ENCODE results near the gene SMIM10L2A. TPM values are rescaled to one million over a fixed set of nuclear protein-coding genes. Genes with fewer than 3 reads are reported as not detected.

SMIM10L2A gene
- total RNA-seq, 2 donors from 2014 or later: 0.14 to 0.63 TPM

DNA sequence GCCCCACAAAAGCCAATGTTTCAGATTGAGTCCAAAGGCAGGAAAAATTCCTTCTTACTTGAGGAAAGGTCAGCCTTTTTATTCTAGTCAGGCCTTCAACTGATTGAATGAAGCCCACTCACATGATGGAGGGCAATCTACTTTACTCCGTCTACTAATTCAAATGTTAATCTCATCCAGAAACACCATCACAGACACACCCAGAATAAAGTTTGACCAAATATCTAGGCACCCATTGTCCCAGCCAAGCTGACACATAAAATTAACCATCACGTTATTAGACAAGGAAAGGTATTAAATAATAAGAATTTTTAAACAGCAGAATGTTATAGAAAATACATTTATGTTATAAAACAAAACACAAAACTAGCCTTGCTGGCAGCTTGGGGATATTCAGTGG is 32.9 kb upstream of the SMIM10L2A start:
- Histone ChIP-seq H3K4me1 (ENCODE audit: control insufficient read depth in 1 of 2, low read depth in 2 of 2) (no peaks in the 10 kb centered on the region), H3K9me3 (no peaks in the 10 kb centered on the region), H3K27ac (no peak overlapping the region), H3K27me3 (replicated peaks; ENCODE audit: insufficient read depth) (no peaks in the 10 kb centered on the region), H3K4me3 (no peak overlapping the region), H3K36me3 (no peaks in the 10 kb centered on the region)
- ATAC-seq (ENCODE audit: insufficient number of reproducible peaks, low FRiP score, low read depth): no peak
- TF ChIP-seq, protein P1, sequence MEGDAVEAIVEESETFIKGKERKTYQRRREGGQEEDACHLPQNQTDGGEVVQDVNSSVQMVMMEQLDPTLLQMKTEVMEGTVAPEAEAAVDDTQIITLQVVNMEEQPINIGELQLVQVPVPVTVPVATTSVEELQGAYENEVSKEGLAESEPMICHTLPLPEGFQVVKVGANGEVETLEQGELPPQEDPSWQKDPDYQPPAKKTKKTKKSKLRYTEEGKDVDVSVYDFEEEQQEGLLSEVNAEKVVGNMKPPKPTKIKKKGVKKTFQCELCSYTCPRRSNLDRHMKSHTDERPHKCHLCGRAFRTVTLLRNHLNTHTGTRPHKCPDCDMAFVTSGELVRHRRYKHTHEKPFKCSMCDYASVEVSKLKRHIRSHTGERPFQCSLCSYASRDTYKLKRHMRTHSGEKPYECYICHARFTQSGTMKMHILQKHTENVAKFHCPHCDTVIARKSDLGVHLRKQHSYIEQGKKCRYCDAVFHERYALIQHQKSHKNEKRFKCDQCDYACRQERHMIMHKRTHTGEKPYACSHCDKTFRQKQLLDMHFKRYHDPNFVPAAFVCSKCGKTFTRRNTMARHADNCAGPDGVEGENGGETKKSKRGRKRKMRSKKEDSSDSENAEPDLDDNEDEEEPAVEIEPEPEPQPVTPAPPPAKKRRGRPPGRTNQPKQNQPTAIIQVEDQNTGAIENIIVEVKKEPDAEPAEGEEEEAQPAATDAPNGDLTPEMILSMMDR (IDR thresholded peaks at IDR 0.05): no peak
- no peak for DNase-seq (ENCODE audit: low spot score)

DNA sequence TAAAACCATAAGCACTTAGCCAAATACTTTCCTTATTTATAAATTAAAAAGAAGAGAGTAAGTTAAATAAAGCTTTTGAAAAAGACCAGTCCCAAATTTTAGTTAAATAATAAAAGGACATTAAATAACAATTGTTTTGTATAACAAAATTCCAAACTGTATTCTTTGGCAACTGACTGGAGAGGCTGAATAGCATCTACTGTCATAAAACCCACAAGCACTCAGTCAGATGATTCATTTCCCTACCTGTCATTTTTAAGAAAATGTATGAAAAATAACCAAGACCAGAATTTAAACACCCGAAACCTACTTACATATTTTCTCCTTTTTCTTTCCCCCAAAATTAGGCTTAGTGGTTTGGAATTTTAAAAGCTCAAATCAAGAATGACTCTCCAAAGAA is 32.5 kb upstream of the SMIM10L2A start:
- Histone ChIP-seq H3K9me3 (no peaks in the 10 kb centered on the region), H3K27ac (no peak overlapping the region), H3K36me3 (no peaks in the 10 kb centered on the region), H3K4me1 (ENCODE audit: control insufficient read depth in 1 of 2, low read depth in 2 of 2) (no peaks in the 10 kb centered on the region), H3K4me3 (no peak overlapping the region), H3K27me3 (replicated peaks; ENCODE audit: insufficient read depth) (no peaks in the 10 kb centered on the region)
- DNase-seq (ENCODE audit: low spot score) (no peak), ATAC-seq (ENCODE audit: insufficient number of reproducible peaks, low FRiP score, low read depth) (no peak)
- TF ChIP-seq, protein P1 (IDR thresholded peaks at IDR 0.05): no peak

DNA sequence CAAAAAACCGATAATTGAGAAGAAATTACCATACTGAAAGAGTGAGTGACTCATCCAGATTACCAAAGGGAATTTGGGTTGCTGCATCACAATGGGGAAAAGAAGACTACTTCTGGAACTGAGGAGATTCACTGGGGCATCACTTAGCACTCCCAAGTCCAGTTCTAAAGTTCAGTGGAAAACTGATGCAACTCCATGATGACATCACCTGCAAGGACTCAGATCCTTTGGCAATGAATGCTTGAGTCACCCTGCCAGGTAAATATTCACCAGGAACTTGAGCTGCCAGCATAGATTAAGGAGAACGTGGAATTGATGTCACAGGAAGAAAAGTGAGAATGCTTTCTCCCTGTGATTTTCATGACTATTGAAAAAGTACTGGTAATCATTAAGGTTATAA is 32.0 kb upstream of the SMIM10L2A start:
- Histone ChIP-seq H3K4me3 (no peak overlapping the region), H3K27ac (no peak overlapping the region), H3K4me1 (ENCODE audit: control insufficient read depth in 1 of 2, low read depth in 2 of 2) (no peaks in the 10 kb centered on the region), H3K9me3 (no peaks in the 10 kb centered on the region), H3K27me3 (replicated peaks; ENCODE audit: insufficient read depth) (no peaks in the 10 kb centered on the region), H3K36me3 (no peaks in the 10 kb centered on the region)
- TF ChIP-seq, protein P1 (IDR thresholded peaks at IDR 0.05): no peak
- DNase-seq (ENCODE audit: low spot score) (no peak), ATAC-seq (ENCODE audit: insufficient number of reproducible peaks, low FRiP score, low read depth) (no peak)

DNA sequence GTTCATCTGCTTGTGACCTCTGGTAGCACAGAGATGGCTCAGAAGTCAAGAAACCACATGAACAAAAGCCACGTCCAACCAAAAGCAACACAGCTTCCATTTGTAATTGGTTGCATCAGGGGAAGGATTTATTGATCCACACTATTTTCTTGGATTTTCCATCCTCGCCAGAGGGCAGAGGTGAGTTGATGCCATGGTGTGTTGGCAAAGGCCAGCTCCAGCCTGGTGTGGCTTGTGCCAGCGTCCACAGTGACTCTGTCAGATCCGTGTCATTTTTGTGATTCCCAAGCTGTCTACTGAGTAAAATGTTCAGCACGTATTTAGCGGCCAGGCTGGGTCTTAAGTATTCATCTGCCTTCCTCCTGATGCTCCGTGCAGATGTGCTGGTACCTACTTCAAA is 30.0 kb upstream of the SMIM10L2A start:
- DNase-seq (ENCODE audit: low spot score) (no peak), ATAC-seq (ENCODE audit: insufficient number of reproducible peaks, low FRiP score, low read depth) (no peak)
- Histone ChIP-seq H3K27me3 (replicated peaks; ENCODE audit: insufficient read depth) (no peaks in the 10 kb centered on the region), H3K27ac (no peak overlapping the region), H3K36me3 (no peaks in the 10 kb centered on the region), H3K4me3 (no peak overlapping the region), H3K4me1 (ENCODE audit: control insufficient read depth in 1 of 2, low read depth in 2 of 2) (no peaks in the 10 kb centered on the region), H3K9me3 (no peaks in the 10 kb centered on the region)
- TF ChIP-seq, protein P1 (IDR thresholded peaks at IDR 0.05): no peak

DNA sequence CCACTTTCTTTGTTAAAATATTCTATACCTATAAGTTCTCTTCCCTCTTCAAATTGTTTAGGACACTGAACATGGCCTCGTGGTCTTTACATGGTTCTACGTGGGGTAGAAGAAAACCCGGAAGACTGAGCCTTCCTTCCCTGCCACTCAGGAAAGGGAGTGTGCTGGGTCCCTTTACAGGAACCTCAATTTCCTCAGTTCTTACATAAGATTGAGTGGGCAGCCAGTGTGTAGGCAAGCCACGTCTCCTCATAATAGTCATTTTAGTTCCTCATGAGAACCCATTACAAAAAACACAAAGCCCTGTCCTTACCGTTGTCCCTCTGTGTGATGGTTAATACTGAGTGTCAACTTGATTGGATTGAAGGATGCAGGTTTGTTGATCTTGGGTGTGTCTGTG is 28.7 kb upstream of the SMIM10L2A start:
- Histone ChIP-seq H3K27ac (no peak overlapping the region), H3K27me3 (replicated peaks; ENCODE audit: insufficient read depth) (no peaks in the 10 kb centered on the region), H3K4me3 (no peak overlapping the region), H3K4me1 (ENCODE audit: control insufficient read depth in 1 of 2, low read depth in 2 of 2) (no peaks in the 10 kb centered on the region), H3K36me3 (no peaks in the 10 kb centered on the region), H3K9me3 (no peaks in the 10 kb centered on the region)
- ATAC-seq (ENCODE audit: insufficient number of reproducible peaks, low FRiP score, low read depth): no peak
- TF ChIP-seq, protein P1 (IDR thresholded peaks at IDR 0.05): no peak
- no peak for DNase-seq (ENCODE audit: low spot score)
